COLO829 (cell line): ENCODE data around the gene SEC61B.

Experiments used
- DNase-seq: peaks from one replicate; pipeline ENCODE4 v3.0.0; 2012; ENCODE audit warnings: low spot score

Gene SEC61B

DNA sequence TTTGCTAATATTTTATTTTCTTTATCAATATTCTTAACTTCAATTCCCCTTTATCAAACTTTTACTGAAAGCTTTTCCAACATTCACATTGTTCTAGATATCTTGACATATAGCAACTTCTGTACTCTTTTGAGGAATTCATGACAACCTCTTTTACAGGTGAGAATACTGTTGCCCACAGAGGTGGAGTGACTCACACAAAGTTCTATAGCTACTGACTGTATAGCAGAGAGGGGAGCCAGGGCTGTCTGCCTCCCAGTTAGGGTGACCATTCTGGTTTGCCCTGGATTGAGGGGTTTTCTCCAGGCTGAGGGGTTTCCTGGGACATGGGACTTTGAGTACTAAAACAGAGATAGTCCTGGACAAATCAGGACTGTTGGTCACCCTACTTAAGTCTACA lies 16.2 kb downstream of the SEC61B start:
- DNase-seq = no peak

DNA sequence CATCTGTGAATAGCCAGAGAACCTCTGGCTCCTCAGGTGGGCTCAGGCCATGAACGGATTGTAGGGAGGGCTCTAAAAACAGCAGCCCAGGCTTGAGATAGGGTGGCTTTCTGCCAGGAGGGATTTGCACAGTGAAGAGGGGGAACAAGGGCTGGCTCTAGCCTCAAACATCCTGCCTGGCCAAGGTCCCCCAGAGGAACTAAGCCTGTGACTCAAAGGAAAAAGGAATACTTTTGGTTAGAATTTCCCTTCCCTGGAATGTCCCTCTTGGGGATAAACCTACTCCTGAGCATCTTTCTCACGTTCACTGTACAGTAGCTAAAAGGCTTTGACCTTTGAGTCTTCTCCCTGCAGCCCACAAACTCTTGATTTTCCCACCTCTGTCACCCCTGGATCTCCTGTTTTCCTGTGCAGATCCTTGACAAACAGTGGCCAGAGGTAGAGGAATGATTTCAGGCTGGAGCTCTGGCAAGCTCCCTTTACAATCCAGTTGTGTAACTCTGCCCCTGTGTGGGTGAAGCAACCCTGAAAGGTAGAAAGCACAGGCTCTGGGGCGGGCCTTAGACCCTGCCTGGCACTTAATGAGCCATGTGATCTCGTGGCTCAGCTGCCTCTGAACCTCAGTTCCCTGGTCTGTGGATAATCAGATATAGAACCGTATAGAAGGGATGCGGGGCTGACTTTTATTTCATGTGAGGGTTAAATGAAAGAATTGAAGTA lies 17.4 kb downstream of the SEC61B start:
- DNase-seq = no peak

DNA sequence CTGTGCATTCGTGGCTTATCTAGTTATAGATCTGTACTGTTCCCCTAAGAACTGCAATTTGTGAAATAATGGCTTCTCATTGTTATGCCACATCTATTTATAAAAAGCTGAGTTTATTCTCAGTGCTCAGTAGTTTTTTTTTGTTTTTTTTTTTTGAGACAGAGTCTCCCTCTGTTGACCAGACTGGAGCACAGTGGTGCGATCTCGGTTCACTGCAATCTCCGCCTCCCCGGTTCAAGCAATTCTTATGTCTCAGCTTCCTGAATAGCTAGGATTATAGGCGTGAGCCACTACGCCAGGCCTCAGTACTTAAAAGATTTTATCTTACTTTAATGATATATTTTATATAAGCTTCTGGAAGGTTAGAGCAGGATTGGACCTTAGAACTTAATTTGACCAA lies 19.0 kb downstream of the SEC61B start:
- no peak for DNase-seq

DNA sequence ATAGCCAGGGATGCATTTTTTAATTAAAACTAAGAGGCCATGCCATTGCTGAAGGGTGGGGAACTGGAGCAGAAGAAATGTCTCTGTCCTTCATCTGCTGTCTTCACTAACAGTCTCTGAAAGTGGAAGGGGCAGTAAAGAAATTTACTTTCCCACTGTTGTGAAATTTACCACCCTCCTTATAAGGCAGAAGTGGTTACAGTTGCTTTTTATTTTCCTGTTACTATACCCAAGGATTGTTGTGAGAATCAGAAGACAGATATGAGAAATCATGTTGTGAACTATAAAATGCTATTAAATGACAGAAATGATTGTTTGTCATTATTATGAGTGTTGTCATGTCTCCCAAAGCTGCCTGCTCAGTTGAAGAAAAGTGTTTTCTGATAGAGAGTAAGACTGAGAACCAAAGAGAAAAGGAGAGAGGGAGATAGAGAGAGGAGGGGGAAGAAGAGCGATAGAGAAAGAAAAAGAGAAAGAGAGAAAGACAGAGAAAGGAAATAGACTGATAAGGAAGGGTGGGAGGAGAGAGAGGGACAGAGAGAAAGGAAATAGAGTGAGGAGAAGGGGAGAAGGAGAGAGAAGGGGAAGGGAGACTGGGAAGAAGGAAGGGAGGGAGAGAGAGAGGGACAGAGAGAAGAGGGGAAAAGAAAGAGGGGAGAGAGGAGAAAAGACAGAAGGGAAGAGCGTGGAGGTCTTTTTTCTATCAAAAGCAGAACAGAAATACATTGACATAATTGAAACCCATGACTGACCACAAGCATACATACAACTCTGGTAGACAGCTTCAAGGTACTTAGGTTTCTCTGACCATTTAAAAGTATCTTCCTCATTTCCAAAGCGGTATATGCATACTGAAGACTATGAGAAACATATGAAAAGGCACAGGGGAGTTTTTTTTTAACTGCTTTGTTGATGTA lies 22.5 kb downstream of the SEC61B start:
- no peak for DNase-seq

DNA sequence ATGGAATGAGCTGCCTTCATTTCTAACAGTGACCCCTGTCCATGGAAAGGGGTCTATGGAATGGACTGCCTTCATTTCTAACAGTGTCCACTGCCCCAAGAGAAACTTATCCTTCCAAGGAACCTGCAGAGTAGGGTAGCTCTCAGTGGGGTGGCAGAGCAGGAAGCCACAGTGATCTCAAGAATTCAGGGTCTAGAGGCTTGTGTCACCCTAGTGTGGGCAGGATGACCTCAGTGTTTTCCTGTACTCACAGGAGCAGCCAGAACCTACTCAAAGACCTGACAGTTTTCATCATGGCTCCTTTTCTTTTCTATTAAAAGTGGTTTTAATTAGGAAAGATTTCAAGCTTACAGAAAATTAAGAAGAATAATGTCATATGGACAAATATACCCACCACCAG lies 27.5 kb downstream of the SEC61B start:
- no peak for DNase-seq

DNA sequence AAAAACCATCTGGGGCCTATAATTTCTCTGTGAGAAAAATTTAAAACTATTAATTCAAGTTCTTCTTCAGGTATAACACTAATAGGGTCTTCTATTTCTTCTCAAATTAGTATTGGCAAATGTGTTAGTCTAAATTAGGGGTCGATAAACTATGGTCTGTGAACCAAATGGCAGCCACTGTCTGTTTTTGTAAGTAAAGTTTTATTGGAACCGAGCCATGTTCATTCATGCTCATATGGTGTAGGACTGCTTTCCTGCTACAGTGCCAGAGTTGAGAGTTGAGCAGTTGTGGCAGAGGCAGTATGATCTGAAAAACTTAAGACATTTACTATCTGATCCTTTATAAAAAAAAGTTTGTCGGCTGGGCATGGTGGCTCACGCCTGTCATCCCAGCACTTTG lies 29.1 kb downstream of the SEC61B start:
- no peak for DNase-seq

DNA sequence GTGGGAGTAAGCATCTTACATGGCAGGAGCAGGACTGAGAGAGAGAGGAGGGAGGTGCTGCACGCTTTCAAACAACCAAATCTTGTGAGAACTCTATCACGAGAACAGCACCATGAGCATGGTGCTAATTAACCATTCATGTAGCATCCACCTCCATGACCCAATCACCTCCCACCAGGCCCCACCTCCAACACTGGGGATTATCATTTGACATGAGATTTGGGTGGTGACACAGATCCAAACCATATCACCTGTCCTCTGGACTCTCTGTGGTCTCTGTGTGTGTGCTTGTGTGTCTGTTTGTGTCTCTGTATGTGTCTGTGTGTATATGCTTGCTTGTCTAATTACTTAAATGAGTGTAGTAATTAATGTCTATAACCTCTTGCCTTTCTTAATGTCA lies 31.1 kb downstream of the SEC61B start:
- DNase-seq = no peak

DNA sequence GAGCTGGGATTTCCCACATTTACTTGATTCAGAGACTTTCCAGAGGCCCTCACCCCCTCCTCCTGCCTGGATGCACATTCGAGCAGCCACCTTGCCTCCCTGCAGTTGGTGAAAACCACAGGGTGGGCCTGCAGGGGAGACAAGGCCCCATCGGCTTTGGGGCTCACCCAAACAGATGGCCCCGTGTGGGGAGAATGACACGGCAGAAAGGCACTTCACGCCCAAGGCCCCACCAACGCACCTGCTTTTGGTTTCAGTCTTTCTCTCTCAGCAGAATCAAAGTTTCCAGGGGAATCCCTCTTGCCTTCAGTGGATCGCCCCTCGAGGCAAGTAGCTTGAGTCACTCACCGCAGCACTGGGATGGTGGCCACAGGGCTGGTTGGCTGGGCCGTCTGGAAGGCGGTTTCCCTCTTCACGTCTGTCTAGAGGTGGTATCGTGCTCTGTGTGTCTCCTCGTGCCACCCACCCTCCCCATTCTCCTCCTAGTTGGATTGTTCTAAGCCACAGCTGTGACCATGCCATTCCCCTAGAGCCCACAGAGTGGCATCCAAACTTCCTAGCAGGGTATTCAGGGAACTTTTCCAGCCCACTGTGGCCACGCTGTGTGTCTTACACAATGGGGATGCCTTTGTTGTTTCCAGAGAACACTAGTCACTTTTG lies 31.8 kb downstream of the SEC61B start:
- DNase-seq = no peak

DNA sequence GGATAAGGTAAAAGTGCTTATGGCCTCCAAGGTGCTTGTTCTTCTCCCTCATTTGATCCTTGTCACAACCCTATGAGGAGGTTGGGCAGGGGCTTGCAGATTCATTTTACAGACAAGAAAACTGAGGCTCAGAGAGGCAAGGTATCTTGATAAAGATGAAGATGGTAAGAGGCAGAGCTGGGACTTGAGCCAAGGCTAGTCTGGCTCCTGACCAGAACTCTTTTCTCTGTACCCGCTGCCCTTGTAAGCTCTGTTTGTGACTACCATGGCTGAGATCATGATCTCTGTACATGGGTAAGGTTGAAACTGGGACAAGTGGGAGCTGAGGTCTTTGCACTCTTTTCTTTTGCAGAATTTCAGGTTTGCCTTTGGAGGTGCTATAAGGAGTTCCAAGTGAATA lies 33.6 kb downstream of the SEC61B start:
- DNase-seq = no peak

DNA sequence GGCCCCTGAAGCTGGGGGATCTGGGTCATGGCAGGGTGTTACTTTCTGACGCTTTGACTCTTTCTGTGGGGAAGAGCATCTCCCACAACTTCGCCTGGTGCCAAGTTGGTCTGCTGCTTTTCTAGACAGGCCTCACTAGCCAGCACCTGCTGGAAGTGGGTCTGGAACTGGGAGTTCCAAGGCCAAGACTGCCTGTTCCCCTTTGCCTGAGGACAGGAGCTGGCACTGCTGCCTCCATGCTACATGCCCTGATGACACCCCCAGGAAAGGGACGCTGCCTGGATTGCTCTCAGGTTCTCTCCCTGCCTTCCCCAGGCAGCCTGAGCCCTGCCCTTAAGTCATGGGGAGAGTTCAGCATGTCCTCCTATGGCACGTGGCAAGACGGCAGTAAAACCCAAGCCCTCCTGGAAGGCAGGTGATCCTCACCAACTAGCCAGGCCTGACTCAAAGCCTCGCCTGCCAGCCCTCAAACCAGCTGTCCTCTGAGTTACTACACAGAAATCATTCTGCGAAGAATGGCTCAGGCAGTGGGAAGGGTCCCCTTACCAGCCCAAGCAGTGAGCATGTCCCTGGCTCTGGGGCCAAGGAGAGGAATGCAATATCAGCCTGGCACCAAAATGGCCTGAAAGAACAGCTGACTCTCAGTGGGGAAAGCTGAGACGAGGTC lies 35.8 kb downstream of the SEC61B start:
- no peak for DNase-seq

DNA sequence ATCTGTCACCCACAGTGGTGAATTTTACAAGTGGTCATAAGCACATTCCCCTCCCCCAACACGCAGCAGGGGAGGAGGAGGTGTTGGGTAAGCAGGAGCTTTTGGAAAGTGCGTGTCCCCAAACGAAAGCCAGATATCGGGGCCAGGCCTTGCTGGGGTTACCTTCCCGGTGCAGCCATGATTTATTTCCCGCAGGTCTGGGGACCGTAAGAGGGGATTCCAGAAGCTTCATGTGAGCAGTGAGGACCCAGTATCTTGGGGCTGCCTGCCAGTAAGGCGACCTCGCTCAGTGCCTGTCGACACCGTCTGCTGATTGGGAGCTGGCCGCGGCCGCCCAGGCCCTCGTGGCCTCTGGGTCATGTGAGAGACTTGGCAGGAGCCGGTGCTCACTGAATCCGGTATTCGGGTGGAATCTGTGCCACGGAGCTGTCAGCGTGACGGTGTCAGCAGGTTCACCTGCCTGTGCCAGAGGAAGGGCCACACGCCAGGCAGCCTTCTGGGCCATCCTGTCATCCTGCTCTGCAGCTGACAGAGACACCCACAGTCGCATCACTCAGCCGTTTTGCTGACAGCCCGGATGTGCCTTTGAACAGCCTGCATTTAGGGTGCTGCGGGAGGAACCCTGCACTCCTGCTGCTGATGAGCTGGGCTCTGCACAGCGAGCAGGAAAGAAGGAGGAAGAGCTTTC lies 37.3 kb downstream of the SEC61B start:
- no peak for DNase-seq

DNA sequence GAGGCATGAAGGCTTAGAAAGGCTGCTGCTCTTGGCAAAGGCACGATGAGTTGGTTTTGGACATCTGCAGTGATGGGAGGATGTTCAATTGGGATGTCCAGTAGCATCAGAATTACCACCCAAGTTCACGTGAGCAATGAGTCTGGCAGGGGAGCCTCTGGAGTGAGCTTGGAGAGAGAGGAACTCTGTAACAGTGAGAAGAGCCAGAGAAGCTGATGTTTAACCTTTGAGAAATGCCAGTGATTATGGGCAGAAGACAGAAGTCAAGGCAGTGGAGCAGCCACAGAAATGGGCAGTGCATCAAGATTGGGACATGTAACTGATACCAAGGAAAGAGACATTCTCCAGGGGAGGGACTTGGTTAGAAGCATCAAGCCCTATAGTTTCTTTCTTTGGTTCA lies 39.8 kb downstream of the SEC61B start:
- DNase-seq = no peak

DNA sequence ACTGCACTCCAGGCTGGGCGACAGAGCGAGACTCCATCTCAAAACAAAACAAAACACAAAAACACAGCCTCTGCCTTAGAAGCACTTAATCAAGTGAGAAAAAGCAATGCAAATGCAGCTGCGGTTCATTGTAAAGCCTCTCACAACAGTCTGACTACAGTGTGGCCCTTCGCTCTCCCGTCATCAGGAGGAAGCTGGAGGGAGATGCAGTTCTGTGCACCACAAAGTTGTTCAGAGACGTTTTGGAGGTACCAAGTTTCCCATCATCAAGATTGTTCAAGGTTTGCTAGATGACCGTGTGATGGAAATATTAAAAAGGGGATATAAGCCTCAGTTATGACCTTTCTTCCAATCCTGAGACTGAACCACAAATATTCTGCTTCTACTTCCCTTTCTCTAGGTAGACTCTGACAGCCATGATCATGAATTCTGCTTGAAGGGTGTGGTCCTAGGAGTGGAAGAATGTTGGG lies 40.9 kb downstream of the SEC61B start:
- no peak for DNase-seq

DNA sequence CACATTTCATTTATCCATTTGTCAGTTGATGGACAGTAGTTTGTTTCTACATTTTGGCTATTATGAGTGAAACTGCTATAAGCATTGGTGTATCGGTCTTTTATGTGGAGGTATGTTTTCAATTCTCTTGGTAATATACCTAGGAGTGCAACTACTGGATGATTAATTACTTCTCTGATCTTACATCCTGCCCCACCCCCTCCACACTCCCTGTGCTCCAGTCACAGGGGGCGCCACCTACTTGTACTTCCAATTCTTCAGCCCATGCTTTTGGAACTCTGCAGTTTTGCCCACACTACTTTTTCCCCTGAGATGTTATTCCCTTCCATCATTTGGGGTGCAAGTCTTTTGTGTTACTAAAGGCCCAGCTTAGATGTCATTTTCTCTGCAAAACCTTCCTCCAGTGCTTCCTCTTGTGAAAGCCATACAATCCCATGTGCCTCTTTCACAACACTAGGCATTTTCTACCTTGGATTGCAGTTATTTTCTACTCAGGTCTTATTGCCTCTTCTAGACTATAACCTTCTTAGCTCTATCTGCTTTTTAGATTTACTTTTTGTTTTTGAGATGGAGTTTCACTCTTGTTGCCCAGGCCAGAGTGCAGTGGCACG lies 42.1 kb downstream of the SEC61B start:
- no peak for DNase-seq

DNA sequence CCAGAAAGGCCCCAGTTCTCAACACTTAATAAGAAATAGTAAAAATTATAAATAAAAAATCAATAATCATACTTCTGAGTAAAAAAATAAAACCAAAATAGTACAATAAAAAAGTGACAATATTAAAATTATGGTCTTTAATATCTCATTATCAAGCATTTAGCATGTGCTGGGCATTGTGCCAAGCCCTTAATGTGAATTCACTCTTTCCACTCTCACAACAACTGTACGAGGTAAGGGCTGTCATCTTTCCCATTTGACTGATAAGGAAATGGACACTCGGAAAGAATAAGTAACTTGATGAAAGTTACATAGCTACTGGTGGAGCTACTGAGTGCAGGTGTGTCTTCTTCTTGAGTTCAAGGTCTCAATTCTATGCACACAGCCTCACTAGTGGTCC lies 43.6 kb downstream of the SEC61B start:
- no peak for DNase-seq

DNA sequence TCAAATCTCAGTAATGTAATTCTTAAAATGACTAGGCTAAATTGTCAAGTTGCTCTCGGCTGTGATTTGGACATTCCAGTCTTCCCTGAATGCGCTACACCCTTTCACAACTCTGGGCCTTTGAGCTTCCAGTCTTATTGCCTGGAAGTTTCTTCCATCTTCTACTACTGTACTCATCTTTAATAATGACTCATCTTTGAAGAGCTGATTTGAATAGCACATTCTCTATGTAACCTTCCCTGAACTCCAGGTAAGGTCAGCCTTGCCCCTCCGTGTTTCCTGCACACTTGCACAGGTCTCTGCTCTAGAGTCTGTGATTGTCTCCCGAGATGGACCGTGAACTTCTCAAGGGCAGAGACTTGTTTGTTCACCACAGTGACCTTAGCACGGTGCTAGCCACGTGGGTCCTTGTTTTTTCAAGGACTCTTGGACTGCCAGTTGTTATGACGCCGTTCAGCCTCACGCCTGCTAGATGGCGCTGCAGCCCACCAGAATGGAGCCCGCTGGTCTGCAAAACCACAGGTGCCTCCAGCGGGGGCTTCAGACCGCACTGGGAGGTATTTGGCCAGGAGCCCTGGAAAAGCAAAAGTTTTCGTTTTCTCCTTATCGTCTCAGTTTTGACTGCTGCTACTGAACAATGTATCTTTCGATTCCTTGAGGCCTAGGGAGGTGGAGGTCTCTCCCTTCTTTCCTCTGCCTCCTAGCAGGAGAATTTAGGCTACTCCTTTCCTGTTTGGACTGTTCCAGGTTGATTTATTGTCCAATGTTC lies 44.4 kb downstream of the SEC61B start:
- DNase-seq = no peak

DNA sequence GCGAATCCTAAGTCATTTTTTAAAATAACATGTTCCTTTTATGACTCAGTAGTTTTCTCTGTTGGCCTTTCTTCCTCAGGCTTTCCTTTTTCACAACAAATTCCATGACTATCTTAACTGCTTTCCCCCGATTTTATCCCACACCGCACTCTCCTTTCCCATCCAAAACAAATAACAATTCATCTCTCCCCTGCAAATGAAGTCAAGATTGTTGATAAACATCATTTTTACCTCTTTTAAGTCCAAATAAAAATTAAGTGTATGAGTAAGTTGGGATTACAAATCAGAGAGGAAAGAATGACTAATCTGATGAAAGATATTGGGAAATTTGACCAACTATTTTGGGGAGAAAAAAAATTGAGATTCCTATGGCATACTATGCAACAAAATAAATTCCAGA lies 47.3 kb downstream of the SEC61B start:
- DNase-seq = no peak

DNA sequence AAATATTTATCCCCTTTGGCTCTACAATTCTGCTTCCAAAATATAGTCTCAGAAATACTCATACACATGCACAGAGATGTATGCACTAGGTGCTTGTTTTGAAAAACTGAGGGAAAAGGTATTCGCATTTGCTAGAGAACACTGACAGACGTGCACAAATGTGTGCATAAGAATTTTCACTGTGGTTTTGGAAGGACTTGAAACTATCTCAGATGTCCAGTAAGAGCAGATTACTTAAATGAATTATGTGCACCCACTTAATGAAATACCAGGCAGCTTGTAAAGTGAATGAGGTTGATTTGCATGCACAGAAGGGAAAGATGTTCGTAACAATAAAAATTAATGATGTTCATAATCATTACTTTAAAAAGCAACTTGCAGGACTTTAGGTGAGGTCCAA lies 48.4 kb downstream of the SEC61B start:
- no peak for DNase-seq

DNA sequence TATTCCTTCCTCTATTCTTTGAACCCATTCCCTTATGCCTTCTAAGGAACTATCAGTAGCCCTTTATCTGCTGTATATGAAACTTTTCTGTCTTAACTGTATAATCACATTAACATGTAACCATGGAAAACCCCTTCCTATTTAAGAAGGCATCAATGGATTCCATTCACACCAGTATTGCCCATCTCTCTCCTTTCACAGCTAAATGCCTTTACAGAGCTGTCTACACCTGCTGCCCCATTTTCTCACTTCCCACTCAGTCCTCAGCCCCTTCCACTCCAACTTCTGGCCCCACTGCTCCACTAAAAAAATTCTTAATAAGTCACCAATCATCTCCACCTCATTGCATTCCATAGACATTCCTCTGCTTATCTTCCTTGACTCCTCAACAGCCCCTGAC lies 50.8 kb downstream of the SEC61B start:
- DNase-seq = no peak

DNA sequence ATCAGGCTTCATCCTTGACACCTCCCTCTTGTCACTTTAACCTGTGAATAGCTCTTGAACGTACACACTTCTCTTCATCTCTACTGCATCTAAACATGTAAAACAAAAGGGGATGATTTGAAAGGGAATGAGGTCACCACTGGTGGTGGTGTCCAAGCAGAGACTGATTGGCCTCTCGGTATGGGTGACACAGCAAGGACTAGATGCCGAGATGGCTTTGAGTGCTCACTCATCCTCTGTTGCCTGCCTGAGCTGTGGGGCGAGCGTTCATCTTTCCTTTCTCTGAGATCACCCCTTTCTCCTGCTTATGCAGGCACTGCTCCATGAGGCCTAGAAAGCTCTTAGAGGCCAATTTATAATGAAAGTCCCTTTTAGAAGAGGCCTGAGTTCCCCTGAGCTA lies 51.9 kb downstream of the SEC61B start:
- no peak for DNase-seq

DNA sequence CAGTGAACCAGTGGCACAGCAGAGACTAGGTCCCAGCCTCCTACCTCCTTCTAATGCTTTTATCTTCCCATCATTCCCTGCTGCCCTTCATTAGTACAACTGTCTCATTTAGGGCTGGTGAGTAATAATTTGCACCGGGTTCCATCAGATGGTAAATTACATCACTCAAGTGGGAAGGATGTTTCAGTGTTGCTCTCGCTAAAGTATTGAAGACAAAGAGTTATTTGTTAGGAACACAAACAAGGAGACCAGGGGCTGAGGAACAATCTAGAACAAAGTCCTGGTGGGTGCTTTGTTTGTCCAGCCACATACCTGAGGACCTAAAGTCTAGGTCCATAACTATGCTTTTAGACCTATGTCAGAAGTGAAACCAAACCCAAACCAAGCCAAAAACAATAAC lies 52.4 kb downstream of the SEC61B start:
- DNase-seq = peak; percentile 39
